ENCODE data around the gene KIF17. TPM values are rescaled to one million over a fixed set of nuclear protein-coding genes. Genes with fewer than 3 reads are reported as not detected.
A peak's percentile ranks its signal among the peaks of the same experiment; 100 is the strongest.

The KIF17 gene
- total and polyA plus RNA-seq, 9 donors: 0.56 to 6.2 (median 2.2) TPM

GRCh38 chr1:20685099-20685662 lies 32.6 kb downstream of the KIF17 start:
- Histone ChIP-seq H3K4me1 (ENCODE audit: insufficient read depth) (no peaks in the 10 kb centered on the region), H3K36me3 (no peaks in the 10 kb centered on the region), H3K4me3 (no peak overlapping the region), H3K9me3 (no peaks in the 10 kb centered on the region), H3K27me3 (no peaks in the 10 kb centered on the region), H3K27ac (no peak overlapping the region)
- DNase-seq: peak in 1 of 5 donors; percentile 40
- intact Hi-C loops (cut with DNase I): loop anchor here in 1 of 4 donors (10.0 kb wide), 1 partner anchor 690 kb away; no protein-coding TSS in a partner anchor
- 46 to 66% (median 53%) methylated on average over 20 to 21 of the region's 21 CpGs for whole genome bisulfite sequencing, 3 donors
- no peak for TF ChIP-seq POLR2A (IDR thresholded peaks at IDR 0.05)
- no peak for TF ChIP-seq EP300 (IDR thresholded peaks at IDR 0.05)
- TF ChIP-seq, protein P1, sequence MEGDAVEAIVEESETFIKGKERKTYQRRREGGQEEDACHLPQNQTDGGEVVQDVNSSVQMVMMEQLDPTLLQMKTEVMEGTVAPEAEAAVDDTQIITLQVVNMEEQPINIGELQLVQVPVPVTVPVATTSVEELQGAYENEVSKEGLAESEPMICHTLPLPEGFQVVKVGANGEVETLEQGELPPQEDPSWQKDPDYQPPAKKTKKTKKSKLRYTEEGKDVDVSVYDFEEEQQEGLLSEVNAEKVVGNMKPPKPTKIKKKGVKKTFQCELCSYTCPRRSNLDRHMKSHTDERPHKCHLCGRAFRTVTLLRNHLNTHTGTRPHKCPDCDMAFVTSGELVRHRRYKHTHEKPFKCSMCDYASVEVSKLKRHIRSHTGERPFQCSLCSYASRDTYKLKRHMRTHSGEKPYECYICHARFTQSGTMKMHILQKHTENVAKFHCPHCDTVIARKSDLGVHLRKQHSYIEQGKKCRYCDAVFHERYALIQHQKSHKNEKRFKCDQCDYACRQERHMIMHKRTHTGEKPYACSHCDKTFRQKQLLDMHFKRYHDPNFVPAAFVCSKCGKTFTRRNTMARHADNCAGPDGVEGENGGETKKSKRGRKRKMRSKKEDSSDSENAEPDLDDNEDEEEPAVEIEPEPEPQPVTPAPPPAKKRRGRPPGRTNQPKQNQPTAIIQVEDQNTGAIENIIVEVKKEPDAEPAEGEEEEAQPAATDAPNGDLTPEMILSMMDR (IDR thresholded peaks at IDR 0.05): no peak

- Histone ChIP-seq H3K4me3 (no peak overlapping the region), H3K27ac (no peak overlapping the region), H3K9me3 (no peaks in the 10 kb centered on the region), H3K4me1 (ENCODE audit: insufficient read depth) (no peaks in the 10 kb centered on the region), H3K36me3 (no peaks in the 10 kb centered on the region), H3K27me3 (no peaks in the 10 kb centered on the region)
- intact Hi-C loops (cut with DNase I): loop anchor here in 1 of 4 donors (10.0 kb wide), 1 partner anchor 690 kb away; no protein-coding TSS in a partner anchor
- TF ChIP-seq EP300 (IDR thresholded peaks at IDR 0.05) (no peak), POLR2A (IDR thresholded peaks at IDR 0.05) (no peak)
- TF ChIP-seq, protein P1 (IDR thresholded peaks at IDR 0.05): no peak
- DNase-seq: no peak
- 86 to 96% (median 88%) methylated on average over 13 to 14 of the region's 14 CpGs for WGBS, 3 donors
Measured at GRCh38 chr1:20684651-20685050, 33.2 kb downstream of the KIF17 start.

- intact Hi-C loops (cut with DNase I): loop anchor here in 1 of 4 donors (10.0 kb wide), 1 partner anchor 691 kb away; no protein-coding TSS in a partner anchor
- WGBS, 3 donors: 79 to 86% (median 85%) methylated on average over 13 of the region's 13 CpGs
- TF ChIP-seq EP300 (IDR thresholded peaks at IDR 0.05): no peak
- TF ChIP-seq, protein P1 (IDR thresholded peaks at IDR 0.05): no peak
- TF ChIP-seq POLR2A (IDR thresholded peaks at IDR 0.05): no peak
- no peak overlapping the region for H3K4me3 ChIP-seq
- H3K27ac ChIP-seq: no peak overlapping the region
- H3K36me3 ChIP-seq: no peaks in the 10 kb centered on the region
- H3K9me3 ChIP-seq: no peaks in the 10 kb centered on the region
- H3K4me1 ChIP-seq (ENCODE audit: insufficient read depth): no peaks in the 10 kb centered on the region
- H3K27me3 ChIP-seq: no peaks in the 10 kb centered on the region
- no peak for DNase-seq
Measured at GRCh38 chr1:20684050-20684620, 33.7 kb downstream of the KIF17 start.

GRCh38 chr1:20683614-20684013 lies 34.2 kb downstream of the KIF17 start:
- H3K27me3 ChIP-seq: no peaks in the 10 kb centered on the region
- TF ChIP-seq, protein P1 (IDR thresholded peaks at IDR 0.05): no peak
- no peak for TF ChIP-seq POLR2A (IDR thresholded peaks at IDR 0.05)
- H3K36me3 ChIP-seq: no peaks in the 10 kb centered on the region
- H3K4me1 ChIP-seq (ENCODE audit: insufficient read depth): no peaks in the 10 kb centered on the region
- H3K27ac ChIP-seq: no peak overlapping the region
- WGBS, 3 donors: 79 to 88% (median 85%) methylated on average over 10 of the region's 10 CpGs
- H3K9me3 ChIP-seq: no peaks in the 10 kb centered on the region
- intact Hi-C loops (cut with DNase I): loop anchor here in 1 of 4 donors (10.0 kb wide), 1 partner anchor 691 kb away; no protein-coding TSS in a partner anchor
- no peak overlapping the region for H3K4me3 ChIP-seq
- no peak for DNase-seq
